H4 (cell line): ENCODE data around the gene LRRIQ1. TPM values are rescaled to one million over a fixed set of nuclear protein-coding genes. Genes with fewer than 3 reads are reported as not detected.
"Not testable (repeated sequence)": the region's sequence is repeated elsewhere in the genome, so short reads cannot be mapped to it uniquely, and the experiment has no call there.

Source experiments
- DNase-seq: peaks from one replicate; pipeline ENCODE4 v3.0.0-alpha.2; 2015; ENCODE audit warnings: low spot score
- total RNA-seq: library from RNA; depleted of rRNA; stranded (reverse); fragments of >200 nt; shearing (Covaris generic); gene quantifications from 2 replicates; pipeline ENCODE4 v1.2.3, GENCODE V29; 2014; rRNA removed

The LRRIQ1 gene, protein sequence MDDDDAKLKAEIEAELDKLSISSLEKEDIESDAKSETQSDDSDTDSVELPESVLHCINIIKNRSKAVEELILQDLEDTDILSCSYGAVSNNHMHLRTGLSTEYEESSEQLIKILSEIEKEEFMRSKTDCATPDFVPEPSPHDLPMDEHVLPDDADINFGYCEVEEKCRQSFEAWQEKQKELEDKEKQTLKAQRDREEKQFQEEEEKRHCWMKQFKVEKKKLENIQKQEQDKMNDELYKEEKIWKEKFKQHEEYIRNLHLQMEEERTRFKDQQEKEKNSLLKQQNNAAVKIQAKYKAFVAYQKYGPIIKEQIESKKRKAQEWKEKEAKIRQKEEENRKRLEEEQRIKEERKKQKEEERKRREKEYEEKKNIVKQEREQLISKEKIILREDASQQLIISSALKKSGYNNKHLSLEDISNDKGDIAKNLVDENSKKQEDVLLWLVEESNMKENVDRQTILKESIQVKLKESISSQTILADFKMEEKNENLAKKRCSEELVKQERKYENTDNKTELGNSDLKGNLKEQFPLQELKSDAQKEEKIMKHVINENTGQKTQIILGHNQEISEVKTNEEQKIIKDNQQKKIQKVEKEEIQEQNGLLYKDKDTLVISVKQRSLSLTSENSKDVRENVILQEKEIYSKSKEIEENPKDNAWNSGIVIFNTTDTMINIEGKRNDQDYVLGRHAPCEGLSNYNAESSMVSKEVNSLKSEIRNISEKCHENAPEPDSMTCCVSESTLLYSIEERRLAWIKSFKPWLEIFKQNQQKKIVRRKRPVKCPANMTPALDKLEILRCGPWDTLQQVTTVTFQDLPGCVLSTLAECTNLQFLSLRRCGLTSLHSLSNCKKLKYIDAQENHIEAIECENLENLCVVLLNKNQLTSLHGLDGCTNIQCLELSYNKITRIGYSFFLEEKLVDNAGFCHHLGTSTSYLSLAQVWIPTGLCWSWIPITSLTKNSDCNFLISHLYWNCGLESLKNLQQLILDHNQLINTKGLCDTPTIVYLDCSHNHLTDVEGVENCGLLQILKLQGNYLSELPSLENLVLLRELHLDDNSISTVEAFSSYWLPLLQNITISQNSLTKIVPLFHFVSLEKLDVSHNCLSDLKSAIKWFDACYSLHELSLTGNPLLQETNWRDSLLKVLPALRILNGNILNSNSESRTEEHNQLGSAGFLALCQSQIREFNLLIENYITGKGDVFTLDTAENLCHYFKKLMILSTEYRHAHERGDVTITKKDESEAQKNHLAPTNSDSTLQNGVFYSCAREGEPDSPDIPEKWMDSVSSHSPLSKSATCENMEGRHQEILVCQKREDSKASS (N-terminal part only)
- total RNA-seq, result 0.15 and 0.31 TPM in 2 replicates

DNA sequence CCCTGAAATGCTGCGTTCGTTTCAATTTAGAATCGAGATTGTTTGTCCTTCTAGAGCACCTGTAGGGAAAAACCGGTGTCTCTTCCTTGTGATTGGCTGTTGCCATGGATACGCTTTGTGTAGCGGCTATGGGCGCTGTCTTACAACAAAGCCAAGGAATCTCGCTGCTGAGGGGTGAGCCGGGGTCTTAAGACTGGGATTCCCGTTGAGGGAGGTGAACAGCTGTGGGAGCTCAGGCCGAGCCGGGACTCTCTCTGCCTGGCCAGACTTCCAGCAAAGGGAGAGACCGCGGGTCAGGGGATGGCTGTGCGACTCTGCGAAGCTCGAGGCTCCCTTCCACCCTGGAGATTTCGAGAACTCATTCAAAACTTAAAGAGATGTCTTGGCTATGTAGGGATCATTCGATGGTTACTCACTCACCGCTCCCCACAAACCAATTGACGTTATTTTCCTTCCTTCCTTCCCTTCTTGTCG is at the start of gene LRRIQ1, which contains the start of gene TSPAN19:
TSS of gene LRRIQ1 (plus strand) at position 118 of the 474 bp plus-strand sequence. CDS start 1,826 bp downstream, outside the sequence.
TSS of gene TSPAN19 (minus strand) at position 44 of the 474 bp plus-strand sequence. CDS start 6,331 bp downstream, outside the sequence.
- peak; percentile 89 for DNase-seq

DNA sequence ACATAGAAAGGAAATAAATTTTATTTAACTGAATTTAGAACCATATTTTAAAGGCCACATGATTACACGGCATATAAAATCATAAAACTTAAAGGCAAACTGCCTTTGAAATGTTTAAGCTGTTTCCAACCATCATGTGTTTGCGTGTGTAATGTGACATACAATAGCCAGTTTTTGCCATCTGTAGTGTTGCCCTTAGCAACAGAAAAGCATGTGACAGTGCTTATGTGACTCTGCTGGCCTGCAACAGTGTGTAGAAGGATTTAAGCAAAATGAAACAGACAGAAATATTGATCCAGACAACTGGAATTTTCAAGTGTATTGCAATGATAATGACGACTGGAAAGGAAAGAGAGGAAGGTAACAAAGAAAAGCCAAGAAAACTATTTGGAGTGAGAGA is 49.6 kb upstream of the LRRIQ1 start:
- DNase-seq, result no peak

- no peak for DNase-seq
Observed at GRCh38 chr12:84994426-84994825, 41.7 kb upstream of the LRRIQ1 start.

DNA sequence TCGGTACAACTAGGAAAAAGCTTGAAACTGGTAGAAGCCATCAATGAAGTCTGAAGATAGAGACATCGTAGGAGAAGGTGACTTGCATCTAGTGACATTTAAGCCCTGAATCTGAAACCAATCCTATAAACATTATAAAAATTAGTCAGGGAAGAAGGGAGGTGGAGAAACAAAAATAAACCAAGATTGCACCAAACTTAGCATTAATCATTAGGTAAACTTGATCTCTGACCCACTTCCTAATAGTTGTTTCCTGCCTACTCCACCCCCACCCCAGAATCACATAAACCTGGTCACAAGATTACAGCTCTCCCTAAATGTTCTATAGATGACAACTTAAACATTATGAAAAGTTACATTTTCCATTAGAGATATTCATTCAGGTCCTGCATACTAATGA is 40.5 kb upstream of the LRRIQ1 start:
- no peak for DNase-seq

DNA sequence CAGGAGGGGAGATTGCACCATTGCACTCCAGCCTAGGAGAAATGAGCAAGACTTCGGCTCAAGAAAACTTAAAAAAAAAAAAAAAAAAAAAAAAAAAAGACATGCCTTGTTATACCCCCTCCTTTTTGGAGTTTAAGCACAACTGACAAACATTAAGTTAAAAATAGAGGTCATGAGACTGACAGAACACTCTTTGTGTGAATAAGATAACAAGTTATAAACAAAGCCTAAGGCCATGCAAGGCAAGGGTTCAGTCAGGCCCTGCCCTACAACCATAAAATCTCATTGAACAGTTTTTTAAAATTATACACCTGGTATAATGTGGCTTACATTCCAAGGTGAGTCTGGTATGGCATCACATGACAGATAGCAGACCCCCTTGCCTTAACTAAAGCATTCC is 39.4 kb upstream of the LRRIQ1 start:
- no peak for DNase-seq

GRCh38 chr12:84998341-84998740 is 37.8 kb upstream of the LRRIQ1 start:
- DNase-seq, result no peak

- no peak for DNase-seq
Observed at GRCh38 chr12:85000729-85001128, 35.4 kb upstream of the LRRIQ1 start.

- no peak for DNase-seq
Observed at GRCh38 chr12:85002778-85003296, 33.3 kb upstream of the LRRIQ1 start.

GRCh38 chr12:85004204-85004603 is 31.9 kb upstream of the LRRIQ1 start:
- DNase-seq, result no peak

- not testable (repeated sequence) for DNase-seq
Observed at GRCh38 chr12:85005047-85005446, 31.1 kb upstream of the LRRIQ1 start.

DNA sequence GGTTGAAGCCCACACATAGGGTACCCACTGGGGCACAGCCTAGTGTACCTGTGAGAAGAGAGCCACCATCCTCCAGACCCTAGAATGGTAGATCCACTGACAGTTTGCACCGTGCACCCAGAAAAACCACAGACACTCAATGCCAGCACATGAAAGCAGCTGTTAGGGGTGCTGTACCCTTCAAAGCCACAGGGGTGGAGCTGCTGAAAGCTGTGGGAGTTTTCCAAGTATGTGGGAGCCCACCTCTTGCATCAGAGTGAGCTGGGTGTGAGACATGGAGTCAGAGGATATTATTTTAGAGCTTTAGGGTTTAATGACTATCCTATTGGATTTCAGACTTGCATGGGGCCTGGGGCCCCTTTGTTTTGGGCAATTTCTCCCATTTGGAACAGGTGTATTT is 30.5 kb upstream of the LRRIQ1 start:
- no peak for DNase-seq

GRCh38 chr12:85006206-85006605 is 29.9 kb upstream of the LRRIQ1 start:
- no peak for DNase-seq

- no peak for DNase-seq
Observed at GRCh38 chr12:85007836-85008235, 28.3 kb upstream of the LRRIQ1 start.

DNA sequence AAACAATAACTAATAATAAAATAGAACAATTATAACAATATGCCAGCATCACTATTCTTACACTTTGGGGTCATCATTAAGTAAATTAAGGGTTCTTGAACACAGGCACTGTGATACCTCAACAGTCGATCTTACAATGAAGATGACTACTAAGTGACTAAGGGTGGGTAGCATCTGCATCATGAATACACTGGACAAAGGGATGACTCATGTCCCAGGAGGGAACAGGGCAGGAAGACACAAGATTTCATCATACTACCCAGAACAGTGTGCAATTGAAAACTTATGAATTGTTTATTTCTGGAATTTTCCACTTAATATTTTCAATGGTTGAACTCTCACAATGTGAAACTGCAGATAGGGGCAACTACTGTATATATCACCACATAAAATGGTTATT is 19.7 kb upstream of the LRRIQ1 start:
- DNase-seq, result peak; percentile 58

DNA sequence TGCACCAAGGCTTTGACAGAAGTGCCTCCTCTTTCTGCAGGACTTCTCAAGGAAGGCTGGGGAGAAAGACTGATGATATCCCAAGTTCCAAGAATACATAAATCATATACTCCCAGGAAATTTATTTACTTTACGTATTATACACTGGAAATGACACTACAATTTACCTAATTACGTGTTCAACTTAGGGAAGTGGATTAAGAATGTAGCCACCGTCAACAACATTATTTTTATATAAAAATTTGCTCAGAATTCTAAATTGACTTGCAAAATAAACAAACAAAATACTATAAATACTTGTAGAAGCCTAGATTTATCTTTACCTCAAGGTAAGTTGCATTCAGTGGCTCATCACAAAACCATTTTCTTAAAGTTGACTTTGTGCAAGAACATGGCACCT is 19.0 kb upstream of the LRRIQ1 start:
- no peak for DNase-seq

DNA sequence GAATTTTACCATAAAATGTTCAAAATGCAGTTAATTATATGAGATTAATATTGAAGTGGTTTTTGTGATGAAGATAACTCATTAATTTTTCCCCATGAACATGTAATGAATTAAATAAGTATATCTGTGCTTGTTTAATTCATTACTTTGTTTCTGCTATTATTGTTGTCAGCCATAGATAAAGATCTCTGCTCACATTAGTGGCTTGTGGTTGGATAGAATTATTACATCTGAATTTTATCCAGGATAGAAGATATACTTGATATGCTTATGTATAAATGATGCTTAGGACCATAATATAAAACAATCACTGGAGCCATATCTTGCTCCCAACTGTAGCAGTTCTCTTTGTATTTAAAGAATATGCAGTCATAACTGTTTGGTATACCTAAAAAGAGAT is 18.5 kb upstream of the LRRIQ1 start:
- DNase-seq, result no peak

DNA sequence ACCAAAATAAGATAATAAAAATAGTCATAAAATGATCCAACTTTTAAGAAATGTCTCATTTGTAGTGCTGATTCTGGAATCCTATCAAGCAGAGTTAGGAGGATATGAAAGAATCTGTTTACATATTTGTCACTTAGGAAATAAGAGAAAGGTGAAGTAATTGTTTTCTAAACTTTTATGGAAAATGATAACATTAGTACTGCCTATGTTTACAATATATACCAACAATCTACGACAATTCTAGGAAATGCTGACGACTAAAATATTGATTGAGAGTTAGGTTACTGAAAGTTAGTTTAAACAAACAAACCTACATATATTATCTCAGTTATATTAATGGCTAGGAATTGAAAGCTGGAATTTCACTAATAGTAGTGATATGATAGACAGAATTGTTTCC is 18.1 kb upstream of the LRRIQ1 start:
- no peak for DNase-seq

GRCh38 chr12:85029456-85029855 is 6.7 kb upstream of the LRRIQ1 start:
- peak; percentile 16 for DNase-seq

- no peak for DNase-seq
Observed at GRCh38 chr12:85036733-85037132, 582 bp downstream of the LRRIQ1 start.

DNA sequence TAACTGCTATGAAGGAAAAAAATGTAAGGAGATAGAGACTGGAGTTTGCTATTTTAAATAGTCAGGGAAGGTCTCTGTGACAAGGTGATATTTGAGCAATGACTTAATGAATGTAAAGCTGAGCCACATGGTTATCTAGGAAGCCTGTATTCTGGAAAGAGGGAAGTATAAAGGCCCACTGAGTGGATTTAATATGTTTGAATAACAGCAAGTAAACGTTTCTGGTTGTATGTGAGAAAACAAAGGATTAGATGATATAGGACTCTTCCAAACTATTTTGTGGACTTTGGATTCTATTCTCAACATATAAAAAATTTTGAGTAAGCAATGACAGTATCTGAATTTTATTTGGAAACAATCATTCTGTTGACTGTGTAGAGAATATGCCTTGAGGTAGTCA is 5.2 kb downstream of the LRRIQ1 start:
- DNase-seq, result no peak

- DNase-seq, result no peak
Observed at GRCh38 chr12:85043829-85044228, 7.7 kb downstream of the LRRIQ1 start.
